Body of pancreas (tissue), 4 donors: Measurements from ENCODE around the gene HTR2A. TPM values are rescaled to one million over a fixed set of nuclear protein-coding genes. Genes with fewer than 3 reads are reported as not detected.

Experiments
- ATAC-seq: fragments of 150-250 bp; one replicate; pipeline ENCODE4 v1.9.1; 2016
- DNase-seq, 4 donors: peaks; one replicate each; pipeline ENCODE4 v3.0.0-alpha.2; 2019
- H3K27ac ChIP-seq, 4 donors: fragments of 200-600 bp; sonication (generic); 1 replicate in 3 of 4; 2 replicates in 1 of 4; pipeline versions ENCODE4 v1.5.1 to v1.6.1; 2016 to 2019; ENCODE audit warnings: mild to moderate bottlenecking in 1 of 4, mixed read lengths in 1 of 4, moderate library complexity in 1 of 4
- H3K27me3 ChIP-seq, 2 donors: fragments of 200-600 bp; sonication (generic); one replicate each; pipeline ENCODE4 v1.6.0; 2016; ENCODE audit warnings: mild to moderate bottlenecking in 1 of 2
- H3K36me3 ChIP-seq, 2 donors: fragments of 200-600 bp; sonication (generic); replicated peaks in 1 of 2; 2 replicates each; pipeline ENCODE4 v1.5.1; 2016; ENCODE audit warnings: low read depth in 2 of 2; ENCODE audit not compliant: insufficient read depth in 1 of 2
- H3K4me1 ChIP-seq: fragments of 200-600 bp; sonication (generic); one replicate; pipeline ENCODE4 v1.6.0; 2016
- H3K4me3 ChIP-seq, 2 donors: fragments of 200-600 bp; sonication (generic); 1 replicate in 1 of 2; 2 replicates in 1 of 2; pipeline ENCODE4 v1.5.1; 2016 to 2019
- H3K9me3 ChIP-seq, 3 donors: fragments of 200-600 bp; sonication (generic); 1 replicate in 2 of 3; 2 replicates in 1 of 3; pipeline ENCODE4 v1.5.1; 2016
- POLR2A ChIP-seq, 3 donors: fragments of 450-650 bp; IDR thresholded peaks; one replicate each; pipeline ENCODE4 v1.6.1; 2016; ENCODE audit warnings: antibody characterized with exemption in 3 of 3, mild to moderate bottlenecking in 2 of 3
- WGBS, 2 donors: methylation state at CpG; one replicate each; pipeline ENCODE4 v1.1.5; 2017; 5-methylcytosine and 5-hydroxymethylcytosine counted together
- intact Hi-C: fragments of 100-400 bp; cut with DNase I; formaldehyde crosslinking; loops from one replicate; pipeline ENCODE4 v1.15.1; 2023
- total RNA-seq, 2 donors: library from RNA; depleted of rRNA; stranded (reverse); fragments of >200 nt; gene quantifications; one replicate each; pipeline ENCODE4 v1.1.0, GENCODE V29; 2016
- TF ChIP-seq, protein P1 (sequence below), 7 experiments: fragments of 450-650 bp in 4 of 7; fragments of 200-600 bp in 3 of 7; sonication (generic) in 3 of 7; IDR thresholded peaks; one replicate each; pipeline ENCODE4 v1.5.1; 2016 to 2019; ENCODE audit warnings: antibody characterized with exemption in 7 of 7

HTR2A gene
- total RNA-seq, 2 donors from 2014 or later: 0.26 TPM; not detected in 1

DNA sequence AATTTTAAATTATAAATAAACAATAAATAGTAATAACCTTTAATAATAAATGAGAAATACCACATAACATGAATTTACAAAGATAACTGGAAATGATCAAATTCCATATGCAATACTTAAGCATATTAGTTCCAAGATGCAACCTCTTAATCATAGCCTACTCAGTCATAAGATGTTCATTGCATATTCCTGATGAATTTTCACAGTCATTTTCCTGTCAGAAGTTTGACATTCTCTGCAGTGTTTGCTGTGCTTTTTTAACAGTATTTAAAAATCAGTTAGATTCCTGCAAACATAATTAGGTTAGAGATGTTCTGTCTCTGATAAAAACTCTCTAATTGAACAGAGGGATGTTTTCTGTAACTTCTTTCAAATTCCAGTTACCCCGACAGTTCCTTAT is 28.6 kb upstream of the HTR2A start:
- 72% methylated on average over 1 of the region's 1 CpG for WGBS, 2 donors

DNA sequence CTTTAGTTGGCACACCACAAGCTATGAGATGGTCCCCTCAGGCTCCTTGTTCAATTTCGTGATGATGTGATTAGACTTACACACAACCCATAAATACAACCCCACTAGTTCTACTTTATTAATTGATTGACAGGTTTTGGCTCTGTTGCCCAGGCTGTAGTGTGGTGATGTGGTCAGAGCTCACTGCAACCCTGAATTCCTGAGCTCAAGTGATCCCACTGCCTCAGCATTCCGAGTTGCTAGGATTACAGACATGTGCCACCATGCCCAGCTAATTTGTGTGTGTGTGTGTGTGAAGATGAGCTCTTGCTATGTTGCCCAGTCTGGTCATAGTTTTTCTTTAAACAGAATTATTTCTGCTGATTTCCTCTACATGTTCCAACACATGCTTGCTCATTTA is 17.5 kb upstream of the HTR2A start:
- WGBS, 2 donors: 23 to 37% methylated on average over 2 of the region's 2 CpGs
- no peaks in the 10 kb centered on the region for H3K9me3 ChIP-seq
- no peak for DNase-seq
- intact Hi-C loops: no loop called here
- no peaks in the 10 kb centered on the region for H3K4me1 ChIP-seq
- no peak overlapping the region for H3K27ac ChIP-seq
- H3K36me3 ChIP-seq: no peaks in the 10 kb centered on the region
- H3K27me3 ChIP-seq: no peaks in the 10 kb centered on the region
- no peak for TF ChIP-seq POLR2A (IDR thresholded peaks at IDR 0.05)
- TF ChIP-seq, protein P1, sequence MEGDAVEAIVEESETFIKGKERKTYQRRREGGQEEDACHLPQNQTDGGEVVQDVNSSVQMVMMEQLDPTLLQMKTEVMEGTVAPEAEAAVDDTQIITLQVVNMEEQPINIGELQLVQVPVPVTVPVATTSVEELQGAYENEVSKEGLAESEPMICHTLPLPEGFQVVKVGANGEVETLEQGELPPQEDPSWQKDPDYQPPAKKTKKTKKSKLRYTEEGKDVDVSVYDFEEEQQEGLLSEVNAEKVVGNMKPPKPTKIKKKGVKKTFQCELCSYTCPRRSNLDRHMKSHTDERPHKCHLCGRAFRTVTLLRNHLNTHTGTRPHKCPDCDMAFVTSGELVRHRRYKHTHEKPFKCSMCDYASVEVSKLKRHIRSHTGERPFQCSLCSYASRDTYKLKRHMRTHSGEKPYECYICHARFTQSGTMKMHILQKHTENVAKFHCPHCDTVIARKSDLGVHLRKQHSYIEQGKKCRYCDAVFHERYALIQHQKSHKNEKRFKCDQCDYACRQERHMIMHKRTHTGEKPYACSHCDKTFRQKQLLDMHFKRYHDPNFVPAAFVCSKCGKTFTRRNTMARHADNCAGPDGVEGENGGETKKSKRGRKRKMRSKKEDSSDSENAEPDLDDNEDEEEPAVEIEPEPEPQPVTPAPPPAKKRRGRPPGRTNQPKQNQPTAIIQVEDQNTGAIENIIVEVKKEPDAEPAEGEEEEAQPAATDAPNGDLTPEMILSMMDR (IDR thresholded peaks at IDR 0.05): no peak
- no peak for ATAC-seq
- no peak overlapping the region for H3K4me3 ChIP-seq

More for the DNA sequence above, 28.6 kb upstream of the HTR2A start:
- Histone ChIP-seq H3K27ac (no peak overlapping the region), H3K27me3 (no peaks in the 10 kb centered on the region), H3K4me3 (no peak overlapping the region), H3K9me3 (no peaks in the 10 kb centered on the region), H3K36me3 (no peaks in the 10 kb centered on the region), H3K4me1 (no peaks in the 10 kb centered on the region)
- intact Hi-C loops: no loop called here
- DNase-seq (no peak), ATAC-seq (no peak)
- TF ChIP-seq, protein P1 (IDR thresholded peaks at IDR 0.05): no peak
- TF ChIP-seq POLR2A (IDR thresholded peaks at IDR 0.05): no peak

DNA sequence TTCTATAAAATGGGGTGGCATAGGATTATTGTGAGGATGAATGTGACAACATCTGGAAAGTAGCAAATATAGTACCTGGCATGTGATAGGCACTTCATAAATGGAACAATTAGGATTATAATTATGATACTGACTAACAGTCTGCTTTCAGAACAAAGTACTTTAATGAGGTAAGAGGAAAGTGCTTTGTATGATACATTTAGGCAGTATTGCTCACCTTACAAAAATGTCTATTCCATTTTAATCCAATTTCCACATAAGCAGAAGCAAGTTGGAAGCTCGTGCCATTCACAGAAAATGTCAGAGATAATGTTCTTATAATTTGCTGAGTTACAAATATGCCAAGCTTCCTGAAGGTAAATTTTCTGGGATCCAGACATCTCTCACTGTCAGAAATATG is 16.9 kb upstream of the HTR2A start:
- Histone ChIP-seq H3K36me3 (no peaks in the 10 kb centered on the region), H3K9me3 (no peaks in the 10 kb centered on the region), H3K4me1 (no peaks in the 10 kb centered on the region), H3K4me3 (no peak overlapping the region), H3K27me3 (no peaks in the 10 kb centered on the region), H3K27ac (no peak overlapping the region)
- WGBS, 2 donors: 63 to 71% methylated on average over 1 of the region's 1 CpG
- DNase-seq (no peak), ATAC-seq (no peak)
- TF ChIP-seq, protein P1 (IDR thresholded peaks at IDR 0.05): no peak
- no peak for TF ChIP-seq POLR2A (IDR thresholded peaks at IDR 0.05)
- intact Hi-C loops: no loop called here

DNA sequence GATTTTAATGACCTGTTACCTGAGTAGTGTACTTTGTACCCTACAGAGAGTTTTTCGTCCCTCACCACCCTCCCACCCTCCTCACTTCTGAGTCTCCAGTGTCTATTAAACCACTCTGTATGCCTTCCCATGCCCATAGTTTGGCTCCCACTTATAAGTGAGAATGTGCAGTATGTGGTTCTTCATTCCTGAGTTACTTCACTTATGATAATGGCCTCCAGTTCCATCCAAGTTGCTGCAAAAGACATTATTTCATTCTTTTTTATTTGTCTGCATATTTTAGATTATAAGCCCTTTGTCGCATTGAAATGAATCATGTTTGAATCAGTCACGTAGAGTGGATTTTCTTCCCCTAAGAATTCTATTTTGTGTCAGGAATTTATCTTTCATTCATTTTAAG is 12.2 kb upstream of the HTR2A start:
- DNase-seq (no peak), ATAC-seq (no peak)
- 58 to 64% methylated on average over 3 of the region's 3 CpGs for WGBS, 2 donors
- no peaks in the 10 kb centered on the region for H3K9me3 ChIP-seq
- H3K27me3 ChIP-seq: no peaks in the 10 kb centered on the region
- TF ChIP-seq, protein P1 (IDR thresholded peaks at IDR 0.05): no peak
- TF ChIP-seq POLR2A (IDR thresholded peaks at IDR 0.05): no peak
- intact Hi-C loops: no loop called here
- H3K4me1 ChIP-seq: no peaks in the 10 kb centered on the region
- no peak overlapping the region for H3K4me3 ChIP-seq
- H3K36me3 ChIP-seq: no peaks in the 10 kb centered on the region
- no peak overlapping the region for H3K27ac ChIP-seq

DNA sequence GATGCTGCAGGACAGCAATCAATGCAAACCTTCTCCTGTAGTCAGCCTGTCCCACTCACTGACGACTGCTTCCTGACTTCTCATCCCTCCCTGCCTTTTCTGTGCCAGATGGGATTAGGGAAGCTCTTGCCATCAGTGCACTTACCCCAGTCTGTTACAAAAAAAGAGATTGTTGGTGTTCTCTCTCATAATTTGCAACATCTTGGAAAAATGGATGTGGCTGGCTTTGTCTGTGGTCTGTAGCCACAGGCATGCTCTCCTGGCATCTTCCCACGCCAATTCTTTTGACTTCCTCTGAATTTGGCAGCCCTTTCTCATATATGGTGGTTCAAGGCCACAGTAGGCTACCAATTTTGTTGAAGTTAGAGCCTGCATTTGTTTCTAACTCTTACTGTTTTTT is 11.6 kb upstream of the HTR2A start:
- Histone ChIP-seq H3K4me1 (no peaks in the 10 kb centered on the region), H3K27me3 (no peaks in the 10 kb centered on the region), H3K36me3 (no peaks in the 10 kb centered on the region), H3K4me3 (no peak overlapping the region), H3K27ac (no peak overlapping the region), H3K9me3 (no peaks in the 10 kb centered on the region)
- ATAC-seq (no peak), DNase-seq (no peak)
- WGBS, 2 donors: 60 to 63% methylated on average over 2 of the region's 2 CpGs
- intact Hi-C loops: no loop called here
- no peak for TF ChIP-seq POLR2A (IDR thresholded peaks at IDR 0.05)
- TF ChIP-seq, protein P1 (IDR thresholded peaks at IDR 0.05): no peak
